Measurements from ENCODE around the gene CLDN5.

Gene CLDN5

GRCh38 chr22:19480789-19481188 is 43.4 kb downstream of the CLDN5 start:
- FAIRE-seq (no peak), DNase-seq (ENCODE audit: insufficient read length, low spot score) (no peak)
- TF ChIP-seq, protein P1, sequence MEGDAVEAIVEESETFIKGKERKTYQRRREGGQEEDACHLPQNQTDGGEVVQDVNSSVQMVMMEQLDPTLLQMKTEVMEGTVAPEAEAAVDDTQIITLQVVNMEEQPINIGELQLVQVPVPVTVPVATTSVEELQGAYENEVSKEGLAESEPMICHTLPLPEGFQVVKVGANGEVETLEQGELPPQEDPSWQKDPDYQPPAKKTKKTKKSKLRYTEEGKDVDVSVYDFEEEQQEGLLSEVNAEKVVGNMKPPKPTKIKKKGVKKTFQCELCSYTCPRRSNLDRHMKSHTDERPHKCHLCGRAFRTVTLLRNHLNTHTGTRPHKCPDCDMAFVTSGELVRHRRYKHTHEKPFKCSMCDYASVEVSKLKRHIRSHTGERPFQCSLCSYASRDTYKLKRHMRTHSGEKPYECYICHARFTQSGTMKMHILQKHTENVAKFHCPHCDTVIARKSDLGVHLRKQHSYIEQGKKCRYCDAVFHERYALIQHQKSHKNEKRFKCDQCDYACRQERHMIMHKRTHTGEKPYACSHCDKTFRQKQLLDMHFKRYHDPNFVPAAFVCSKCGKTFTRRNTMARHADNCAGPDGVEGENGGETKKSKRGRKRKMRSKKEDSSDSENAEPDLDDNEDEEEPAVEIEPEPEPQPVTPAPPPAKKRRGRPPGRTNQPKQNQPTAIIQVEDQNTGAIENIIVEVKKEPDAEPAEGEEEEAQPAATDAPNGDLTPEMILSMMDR (IDR thresholded peaks at IDR 0.05; ENCODE audit: insufficient read depth, missing control alignments): no peak

- DNase-seq (ENCODE audit: insufficient read length, low spot score): no peak
- TF ChIP-seq, protein P1 (IDR thresholded peaks at IDR 0.05; ENCODE audit: insufficient read depth, missing control alignments): no peak
- no peak for FAIRE-seq
Measured at GRCh38 chr22:19480173-19480568, 44.0 kb downstream of the CLDN5 start.

GRCh38 chr22:19479355-19480172 is 44.6 kb downstream of the CLDN5 start, which contains the start of gene CDC45:
CDC45 (plus strand) TSS chr22:19479920; CDS start chr22:19479969, 49 bp downstream.
- TF ChIP-seq, protein P1 (IDR thresholded peaks at IDR 0.05; ENCODE audit: insufficient read depth, missing control alignments): no peak
- DNase-seq (ENCODE audit: insufficient read length, low spot score) (peak; percentile 93), FAIRE-seq (peak; percentile 58)

- TF ChIP-seq, protein P1 (IDR thresholded peaks at IDR 0.05; ENCODE audit: insufficient read depth, missing control alignments): no peak
- FAIRE-seq (no peak), DNase-seq (ENCODE audit: insufficient read length, low spot score) (peak; percentile 45)
Measured at GRCh38 chr22:19478901-19479354, 45.3 kb downstream of the CLDN5 start, which contains the start of gene UFD1. UFD1 (minus strand) TSS chr22:19479193; CDS start chr22:19479085, 108 bp downstream.

GRCh38 chr22:19478045-19478900 is 45.9 kb downstream of the CLDN5 start:
- FAIRE-seq (no peak), DNase-seq (ENCODE audit: insufficient read length, low spot score) (no peak)
- TF ChIP-seq, protein P1 (IDR thresholded peaks at IDR 0.05; ENCODE audit: insufficient read depth, missing control alignments): no peak

- no peak for FAIRE-seq
- TF ChIP-seq, protein P1 (IDR thresholded peaks at IDR 0.05; ENCODE audit: insufficient read depth, missing control alignments): peak; percentile 26
- DNase-seq (ENCODE audit: insufficient read length, low spot score): no peak
Measured at GRCh38 chr22:19477321-19478044, 46.7 kb downstream of the CLDN5 start.
